Prostate gland (tissue), 2 donors: ENCODE data around the gene ZNF503. TPM values are rescaled to one million over a fixed set of nuclear protein-coding genes. Genes with fewer than 3 reads are reported as not detected.
A peak's percentile ranks its signal among the peaks of the same experiment; 100 is the strongest.

Experiments
- DNase-seq: peaks from one replicate; pipeline ENCODE4 v3.0.0-alpha.2; 2019; ENCODE audit warnings: low spot score
- H3K27ac ChIP-seq, 2 donors: fragments of 200-600 bp; sonication (generic); 2 replicates each; pipeline ENCODE4 v1.5.1; 2017 to 2019
- H3K27me3 ChIP-seq: fragments of 200-600 bp; sonication (generic); replicated peaks from 2 replicates; pipeline ENCODE4 v1.5.1; 2019; ENCODE audit not compliant: insufficient read depth
- H3K36me3 ChIP-seq, 2 donors: fragments of 200-600 bp; sonication (generic); 1 replicate in 1 of 2; 2 replicates in 1 of 2; pipeline versions ENCODE4 v1.5.1 to v1.8.1; 2017 to 2019
- H3K4me1 ChIP-seq: fragments of 200-600 bp; sonication (generic); replicated peaks from 2 replicates; pipeline ENCODE4 v1.5.1; 2019
- H3K4me3 ChIP-seq, 2 donors: fragments of 200-600 bp; sonication (generic); 2 replicates each; pipeline ENCODE4 v1.5.1; 2017 to 2019
- H3K9me3 ChIP-seq: fragments of 200-600 bp; sonication (generic); 2 replicates; pipeline ENCODE4 v1.5.1; 2017
- CTCF ChIP-seq, 4 experiments: fragments of 200-600 bp in 2 of 4; fragments of 450-650 bp in 2 of 4; sonication (generic) in 2 of 4; IDR thresholded peaks; 1 replicate in 3 of 4; 2 replicates in 1 of 4; pipeline ENCODE4 v1.5.1; 2016 to 2019; ENCODE audit warnings: antibody characterized with exemption in 4 of 4, mild to moderate bottlenecking in 2 of 4, moderate library complexity in 2 of 4
- POLR2A ChIP-seq: fragments of 450-650 bp; IDR thresholded peaks from one replicate; pipeline ENCODE4 v1.6.1; 2016; ENCODE audit warnings: antibody characterized with exemption, mild to moderate bottlenecking
- POLR2AphosphoS5 ChIP-seq: sonication (generic); formaldehyde crosslinking; IDR thresholded peaks from one replicate; pipeline ENCODE4 v1.6.1; 2017; ENCODE audit warnings: antibody characterized with exemption
- WGBS: methylation state at CpG from one replicate; pipeline ENCODE4 v1.1.5; 2018; 5-methylcytosine and 5-hydroxymethylcytosine counted together
- intact Hi-C: fragments of 100-400 bp; cut with DNase I; formaldehyde crosslinking; loops from one replicate; pipeline ENCODE4 v1.14.2; 2022
- total RNA-seq, 2 donors: library from RNA; depleted of rRNA; stranded (reverse); fragments of >200 nt; gene quantifications; one replicate each; pipeline ENCODE4 v1.1.0, GENCODE V29; 2016

The ZNF503 gene
- total RNA-seq, 2 donors from 2014 or later, result 23.9 to 33.7 TPM

- Histone ChIP-seq H3K4me3 (peak overlapping the region; percentile 47 to 48), H3K4me1 (no peaks in the 10 kb centered on the region), H3K36me3 (no peaks in the 10 kb centered on the region), H3K9me3 (no peaks in the 10 kb centered on the region), H3K27me3 (no peaks in the 10 kb centered on the region), H3K27ac (no peak overlapping the region)
- 73% methylated on average over 5 of the region's 5 CpGs for WGBS
- no peak for DNase-seq
- intact Hi-C loops, result no loop called here
- TF ChIP-seq POLR2AphosphoS5, result no peak
- TF ChIP-seq CTCF (IDR thresholded peaks at IDR 0.05), result no peak
- no peak for TF ChIP-seq POLR2A
Measured at GRCh38 chr10:75432176-75432575, 30.6 kb upstream of the ZNF503 start.

GRCh38 chr10:75431180-75432111, 29.9 kb upstream of the ZNF503 start, which contains the start of gene LRMDA:
TSS of gene LRMDA (plus strand) at chr10:75431624.
- peak; percentile 12 for DNase-seq
- H3K9me3 ChIP-seq, result no peaks in the 10 kb centered on the region
- H3K36me3 ChIP-seq, result no peaks in the 10 kb centered on the region
- no peaks in the 10 kb centered on the region for H3K27me3 ChIP-seq
- no peak for TF ChIP-seq POLR2A
- TF ChIP-seq POLR2AphosphoS5, result no peak
- no peak for TF ChIP-seq CTCF (IDR thresholded peaks at IDR 0.05)
- no peaks in the 10 kb centered on the region for H3K4me1 ChIP-seq
- peak within 1 kb of the TSS; percentile 61 to 62 for H3K27ac ChIP-seq
- 16% methylated on average over 61 of the region's 82 CpGs for WGBS
- intact Hi-C loops, result no loop called here
- H3K4me3 ChIP-seq, result peak within 1 kb of the TSS; percentile 47 to 48

GRCh38 chr10:75430000-75430763, 28.6 kb upstream of the ZNF503 start:
- DNase-seq, result peak; percentile 22
- no peaks in the 10 kb centered on the region for H3K9me3 ChIP-seq
- no peaks in the 10 kb centered on the region for H3K4me1 ChIP-seq
- no peaks in the 10 kb centered on the region for H3K36me3 ChIP-seq
- intact Hi-C loops, result no loop called here
- TF ChIP-seq POLR2A, result no peak
- no peak for TF ChIP-seq POLR2AphosphoS5
- TF ChIP-seq CTCF (IDR thresholded peaks at IDR 0.05), result no peak
- H3K27me3 ChIP-seq, result no peaks in the 10 kb centered on the region
- WGBS, result 48% methylated on average over 9 of the region's 9 CpGs
- peak overlapping the region; percentile 29 to 62 for H3K27ac ChIP-seq
- no peak overlapping the region for H3K4me3 ChIP-seq

- no peak overlapping the region for H3K27ac ChIP-seq
- WGBS, result 85% methylated on average over 5 of the region's 5 CpGs
Measured at GRCh38 chr10:75429159-75429827, 27.7 kb upstream of the ZNF503 start.

More at GRCh38 chr10:75429159-75429827, 27.7 kb upstream of the ZNF503 start:
- no peak for DNase-seq
- TF ChIP-seq POLR2AphosphoS5 (no peak), POLR2A (no peak), CTCF (IDR thresholded peaks at IDR 0.05) (no peak)
- Histone ChIP-seq H3K4me3 (no peak overlapping the region), H3K27me3 (no peaks in the 10 kb centered on the region), H3K4me1 (no peaks in the 10 kb centered on the region), H3K9me3 (no peaks in the 10 kb centered on the region), H3K36me3 (no peaks in the 10 kb centered on the region)
- intact Hi-C loops, result no loop called here
